K562 (cell line): ENCODE measurements around the gene KYAT1. TPM values are rescaled to one million over a fixed set of nuclear protein-coding genes. Genes with fewer than 3 reads are reported as not detected.
A peak's percentile ranks its signal among the peaks of the same experiment; 100 is the strongest.

Experiments
- ATAC-seq: fragments of 200-7000 bp; cut with Tn5 transposase; 3 replicates; pipeline ENCODE4 v1.9.1; 2020; ENCODE audit warnings: moderate library complexity
- BruUV-seq: library from RNA; stranded (reverse); fragments of 400-500 nt; replicated peaks from 2 replicates; lab custom pipeline; 2021; lab: Mats Ljungman, UMichigan
- CTCF ChIA-PET: fragments of 300-600 bp; formaldehyde crosslinking; extraction: SDS; loops from one replicate; lab custom pipeline; 2021; ENCODE audit warnings: low intra/inter-chr PET ratio; lab: Yijun Ruan, JAX
- POLR2A ChIA-PET: fragments of 300-600, 350-650 bp; sonication (Branson Sonifier 250); formaldehyde crosslinking; extraction: SDS; loops from one replicate; lab custom pipeline; 2021; ENCODE audit warnings: antibody characterized with exemption, inconsistent platforms; lab: Yijun Ruan, JAX
- DNase-seq, 4 experiments: peaks; one replicate each; pipeline versions ENCODE4 v3.0.0 to v3.0.0-alpha.2; 2011 to 2018; ENCODE audit warnings: low spot score in 3 of 4, mixed read lengths in 3 of 4; ENCODE audit errors: extremely low read depth in 1 of 4
- FAIRE-seq: peaks from 2 replicates; lab custom pipeline; 2011; peaks lifted over from hg19 to GRCh38; lab: Jason Lieb, UNC
- H2AFZ ChIP-seq: 2 replicates; pipeline ENCODE4 v1.6.0; 2011; ENCODE audit warnings: low read depth, low read length, control low read depth, inconsistent platforms
- H3K27ac ChIP-seq: fragments of 200-600 bp; 3 replicates; pipeline ENCODE4 v1.8.0; 2011; ENCODE audit warnings: low read depth, mild to moderate bottlenecking, control low read depth, inconsistent platforms, low read length, moderate library complexity, mixed read lengths; ENCODE audit errors: extremely low read depth
- H3K27me3 ChIP-seq, 2 experiments: fragments of 300-600 bp in 1 of 2; 2 replicates in 1 of 2; 3 replicates in 1 of 2; pipeline versions ENCODE4 v1.6.0 to v1.8.0; 2011; ENCODE audit warnings: inconsistent platforms in 2 of 2, low read length in 2 of 2, mild to moderate bottlenecking in 1 of 2, mixed read lengths in 1 of 2, moderate library complexity in 1 of 2; ENCODE audit not compliant: control insufficient read depth in 2 of 2, insufficient read depth in 2 of 2
- H3K36me3 ChIP-seq: fragments of 300-600 bp; 3 replicates; pipeline ENCODE4 v1.8.0; 2011; ENCODE audit warnings: mild to moderate bottlenecking, low read length, inconsistent platforms; ENCODE audit not compliant: control insufficient read depth, insufficient read depth
- H3K4me1 ChIP-seq, 2 experiments: fragments of 200-600 bp in 1 of 2; replicated peaks in 1 of 2; 2 replicates in 1 of 2; 3 replicates in 1 of 2; pipeline versions ENCODE4 v1.5.1 to v1.8.0; 2011; ENCODE audit warnings: inconsistent platforms in 2 of 2, low read length in 2 of 2, mild to moderate bottlenecking in 1 of 2, mixed read lengths in 1 of 2, moderate library complexity in 1 of 2; ENCODE audit not compliant: control insufficient read depth in 2 of 2, insufficient read depth in 2 of 2
- H3K4me2 ChIP-seq: 2 replicates; pipeline ENCODE4 v1.6.1; 2011; ENCODE audit warnings: low read length, control low read depth, inconsistent platforms, mixed read lengths; ENCODE audit not compliant: insufficient read depth
- H3K4me3 ChIP-seq: fragments of 200-600 bp; sonication (generic), shearing (Covaris generic); 2 replicates; pipeline ENCODE4 v1.5.1; 2016; ENCODE audit warnings: control low read depth, inconsistent platforms
- H3K79me2 ChIP-seq: fragments of 200-600 bp; 3 replicates; pipeline ENCODE4 v1.8.0; 2011; ENCODE audit warnings: low read length, inconsistent platforms; ENCODE audit not compliant: control insufficient read depth, insufficient read depth
- H3K9ac ChIP-seq, 2 experiments: 2 replicates each; pipeline versions ENCODE4 v1.6.0 to v1.6.1; 2011; ENCODE audit warnings: low read depth in 2 of 2, low read length in 2 of 2, control low read depth in 1 of 2, inconsistent platforms in 1 of 2, mild to moderate bottlenecking in 1 of 2, mixed read lengths in 1 of 2; ENCODE audit not compliant: insufficient read depth in 1 of 2
- H3K9me1 ChIP-seq: one replicate; pipeline ENCODE4 v1.6.0; 2011; ENCODE audit warnings: inconsistent platforms, mild to moderate bottlenecking, low read length, moderate library complexity; ENCODE audit not compliant: control insufficient read depth, insufficient read depth
- H3K9me3 ChIP-seq: replicated peaks from 2 replicates; pipeline ENCODE4 v1.5.1; 2011; ENCODE audit warnings: low read depth, low read length, inconsistent platforms; ENCODE audit not compliant: control insufficient read depth, insufficient read depth
- H4K20me1 ChIP-seq: replicated peaks from 2 replicates; pipeline ENCODE4 v1.6.1; 2011; ENCODE audit warnings: low read length, inconsistent platforms, mixed read lengths; ENCODE audit not compliant: control insufficient read depth, insufficient read depth
- CCNT2 ChIP-seq: IDR thresholded peaks from 2 replicates; pipeline ENCODE4 v1.6.1; 2011; ENCODE audit warnings: borderline replicate concordance, low read depth, mild to moderate bottlenecking, moderate library complexity, mixed read lengths, low read length; ENCODE audit not compliant: insufficient read length; ENCODE audit errors: extremely low read depth
- CHD2 ChIP-seq: IDR thresholded peaks from 2 replicates; pipeline ENCODE4 v1.6.1; 2011; ENCODE audit warnings: low read depth, low read length
- CTBP1 ChIP-seq: fragments of 450-650 bp; IDR thresholded peaks from 2 replicates; pipeline ENCODE4 v1.6.1; 2016; ENCODE audit warnings: borderline replicate concordance
- ELF2 ChIP-seq: fragments of 250-450 bp; sonication (Bioruptor Pico); IDR thresholded peaks from 2 replicates; pipeline ENCODE4 v1.5.0; 2021; ENCODE audit warnings: mild to moderate bottlenecking
- FOSL1 ChIP-seq: fragments of 200-800 bp; sonication (Bioruptor generic); conservative IDR thresholded peaks from 2 replicates; pipeline ENCODE4 v1.6.1; 2016; ENCODE audit warnings: missing genetic modification characterization, missing compliant biosample characterization
- GABPA ChIP-seq: fragments of 200-800 bp; sonication (Bioruptor generic); conservative IDR thresholded peaks from 2 replicates; pipeline ENCODE4 v1.6.1; 2016; ENCODE audit warnings: low read depth, missing genetic modification characterization, missing compliant biosample characterization
- GATA2 ChIP-seq: sonication (generic); formaldehyde crosslinking; IDR thresholded peaks from 2 replicates; pipeline ENCODE4 v1.4.0; 2020; ENCODE audit warnings: mild to moderate bottlenecking, missing genetic modification reagents
- RAD51 ChIP-seq: fragments of 450-650 bp; IDR thresholded peaks from 2 replicates; pipeline ENCODE4 v1.7.1; 2016; ENCODE audit warnings: low read depth, mild to moderate bottlenecking, borderline replicate concordance
- SOX6 ChIP-seq: fragments of 450-650 bp; IDR thresholded peaks from 2 replicates; pipeline ENCODE4 v1.6.1; 2014; ENCODE audit warnings: mild to moderate bottlenecking
- ZFX ChIP-seq: sonication (generic); formaldehyde crosslinking; IDR thresholded peaks from 2 replicates; pipeline ENCODE4 v1.8.0; 2022; ENCODE audit warnings: mild to moderate bottlenecking, missing genetic modification reagents, moderate library complexity
- WGBS: fragments of 100-300 bp; shearing (Covaris generic); methylation state at CpG from one replicate; pipeline ENCODE4 v1.1.6; 2016; ENCODE audit warnings: low coverage, mixed read lengths; ENCODE audit not compliant: insufficient coverage; ENCODE audit errors: missing lambda C conversion rate; 5-methylcytosine and 5-hydroxymethylcytosine counted together
- in situ Hi-C: fragments of 300-500 bp; cut with MboI; formaldehyde crosslinking; loops from 4 replicates; pipeline ENCODE4 v1.15.0; 2018; ENCODE audit warnings: inconsistent platforms, mixed read lengths
- intact Hi-C: fragments of 100-400 bp; cut with micrococcal nuclease; formaldehyde crosslinking; loops from 2 replicates; pipeline ENCODE4 v1.14.2; 2022
- polyA plus RNA-seq, 8 experiments: library from polyadenylated mRNA; depleted of rRNA in 4 of 8; stranded (reverse) in 5 of 8; unstranded in 3 of 8; fragments of >200 nt; fragmentation: Nextera tagmentation in 2 of 8; fragmentation: Illumina TruSeq in 1 of 8; extraction: Ambion mirVana in 2 of 8; extraction: Trizol in 1 of 8; gene quantifications; 2 replicates each; pipeline versions ENCODE4 v1.2.1 to v1.2.3, GENCODE V29; 2011 to 2014; ENCODE audit warnings: inconsistent platforms in 1 of 8, missing spikeins in 1 of 8
- total RNA-seq, 7 experiments: library from RNA; depleted of rRNA in 6 of 7; stranded (reverse); fragments of >200 nt in 6 of 7; fragmentation: Illumina TruSeq in 2 of 7; extraction: Trizol in 2 of 7; gene quantifications; 2 replicates each; pipeline versions ENCODE4 v1.2.1 to v1.2.3, GENCODE V29; 2011 to 2021; ENCODE audit warnings: low replicate concordance in 1 of 7
- TF ChIP-seq, protein P1 (sequence below): fragments of 200-600 bp; sonication (generic); IDR thresholded peaks from one replicate; pipeline ENCODE4 v1.6.1; 2012; ENCODE audit warnings: mild to moderate bottlenecking, low read depth, low read length, inconsistent platforms

KYAT1 gene
- total and polyA plus RNA-seq, 9 of the 15 experiments (the other 6 are each of a cell fraction or from before 2014, with no cell fraction given): 6.4 to 16.8 (median 11.1) TPM

DNA sequence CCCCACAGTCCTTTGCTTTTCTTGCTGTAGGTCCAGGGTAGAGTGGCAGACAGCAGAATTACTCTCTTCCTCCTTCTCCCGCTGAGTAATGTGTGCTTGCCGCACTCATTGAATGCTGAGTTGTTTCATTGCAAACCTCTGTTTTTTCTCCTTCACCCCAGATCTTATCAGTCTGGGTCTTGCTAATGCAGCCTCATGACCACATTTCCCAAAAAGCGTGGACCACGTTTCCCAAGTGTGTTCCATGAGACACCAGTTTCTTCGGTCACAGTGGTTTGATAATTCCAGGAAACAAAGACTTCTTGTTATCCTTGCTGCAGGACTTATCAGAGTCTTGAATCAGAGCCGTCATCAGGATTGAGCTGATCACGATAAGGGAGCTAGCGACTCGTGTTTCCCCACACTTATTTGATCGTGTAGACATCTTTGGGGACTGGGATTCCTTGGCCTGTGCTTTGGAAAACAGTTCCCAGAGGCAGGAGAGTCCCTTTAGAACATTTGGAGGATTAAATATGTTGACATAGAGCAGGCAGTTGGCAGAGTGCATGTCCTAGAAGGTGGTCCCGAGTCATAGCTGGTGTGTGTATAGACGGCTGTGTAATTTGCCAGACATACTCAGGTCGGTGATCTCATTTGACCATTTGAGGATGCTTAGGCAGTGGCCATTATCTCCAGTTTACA is 4.6 kb upstream of the KYAT1 start:
- Histone ChIP-seq H3K79me2 (peaks cover 46% of the 10 kb centered on the region), H3K4me3 (no peak overlapping the region), H3K9ac (no peak overlapping the region; a peak in 1 of 4 replicates), H3K27me3 (no peaks in the 10 kb centered on the region), H4K20me1 (peaks cover 3% of the 10 kb centered on the region; the same call in 1 of the 2 replicates), H2AFZ (no peak overlapping the region), H3K36me3 (peaks cover 49% of the 10 kb centered on the region; the same call in 2 of the 3 replicates), H3K4me2 (no peak overlapping the region; the same call in 1 of the 2 replicates), H3K4me1 (peaks cover 21 to 26% of the 10 kb centered on the region in 2 experiments), H3K27ac (no peak overlapping the region; the same call in 2 of the 3 replicates), H3K9me3 (no peaks in the 10 kb centered on the region), H3K9me1 (peaks cover 10% of the 10 kb centered on the region)
- intact Hi-C loops: no loop called here
- no TSS peak for BruUV-seq
- POLR2A ChIA-PET: interaction anchor here (0.5 to 1.0 kb wide), 3 partner anchors 9 to 955 kb away, joined by 3 to 4 read pairs (median 4); no protein-coding TSS in a partner anchor
- DNase-seq: peak in 1 of 4 experiments; percentile 34
- no peak for ATAC-seq
- peak; percentile 42 for FAIRE-seq
- 18% methylated on average over 13 of the region's 13 CpGs for WGBS
- CTCF ChIA-PET: no interaction called here
- in situ Hi-C loops: no loop called here
- peak; percentile 49 for TF ChIP-seq FOSL1 (tag)
- TF ChIP-seq ZFX: no peak
- TF ChIP-seq RAD51: 0 out of 2 replicates have a peak, but pooled peaks have one; percentile 11
- no peak for TF ChIP-seq CHD2
- TF ChIP-seq CTBP1: peak; percentile 48; the same call in 1 of the 2 replicates
- TF ChIP-seq SOX6: peak; percentile 43; the same call in 1 of the 2 replicates
- TF ChIP-seq ELF2 (CRISPR knock-in tag): 0 out of 2 replicates have a peak, but pooled peaks have one; percentile 30
- TF ChIP-seq CCNT2: no peak
- TF ChIP-seq GATA2 (CRISPR knock-in tag): peak; percentile 47; the same call in 1 of the 2 replicates
- TF ChIP-seq, protein P1, sequence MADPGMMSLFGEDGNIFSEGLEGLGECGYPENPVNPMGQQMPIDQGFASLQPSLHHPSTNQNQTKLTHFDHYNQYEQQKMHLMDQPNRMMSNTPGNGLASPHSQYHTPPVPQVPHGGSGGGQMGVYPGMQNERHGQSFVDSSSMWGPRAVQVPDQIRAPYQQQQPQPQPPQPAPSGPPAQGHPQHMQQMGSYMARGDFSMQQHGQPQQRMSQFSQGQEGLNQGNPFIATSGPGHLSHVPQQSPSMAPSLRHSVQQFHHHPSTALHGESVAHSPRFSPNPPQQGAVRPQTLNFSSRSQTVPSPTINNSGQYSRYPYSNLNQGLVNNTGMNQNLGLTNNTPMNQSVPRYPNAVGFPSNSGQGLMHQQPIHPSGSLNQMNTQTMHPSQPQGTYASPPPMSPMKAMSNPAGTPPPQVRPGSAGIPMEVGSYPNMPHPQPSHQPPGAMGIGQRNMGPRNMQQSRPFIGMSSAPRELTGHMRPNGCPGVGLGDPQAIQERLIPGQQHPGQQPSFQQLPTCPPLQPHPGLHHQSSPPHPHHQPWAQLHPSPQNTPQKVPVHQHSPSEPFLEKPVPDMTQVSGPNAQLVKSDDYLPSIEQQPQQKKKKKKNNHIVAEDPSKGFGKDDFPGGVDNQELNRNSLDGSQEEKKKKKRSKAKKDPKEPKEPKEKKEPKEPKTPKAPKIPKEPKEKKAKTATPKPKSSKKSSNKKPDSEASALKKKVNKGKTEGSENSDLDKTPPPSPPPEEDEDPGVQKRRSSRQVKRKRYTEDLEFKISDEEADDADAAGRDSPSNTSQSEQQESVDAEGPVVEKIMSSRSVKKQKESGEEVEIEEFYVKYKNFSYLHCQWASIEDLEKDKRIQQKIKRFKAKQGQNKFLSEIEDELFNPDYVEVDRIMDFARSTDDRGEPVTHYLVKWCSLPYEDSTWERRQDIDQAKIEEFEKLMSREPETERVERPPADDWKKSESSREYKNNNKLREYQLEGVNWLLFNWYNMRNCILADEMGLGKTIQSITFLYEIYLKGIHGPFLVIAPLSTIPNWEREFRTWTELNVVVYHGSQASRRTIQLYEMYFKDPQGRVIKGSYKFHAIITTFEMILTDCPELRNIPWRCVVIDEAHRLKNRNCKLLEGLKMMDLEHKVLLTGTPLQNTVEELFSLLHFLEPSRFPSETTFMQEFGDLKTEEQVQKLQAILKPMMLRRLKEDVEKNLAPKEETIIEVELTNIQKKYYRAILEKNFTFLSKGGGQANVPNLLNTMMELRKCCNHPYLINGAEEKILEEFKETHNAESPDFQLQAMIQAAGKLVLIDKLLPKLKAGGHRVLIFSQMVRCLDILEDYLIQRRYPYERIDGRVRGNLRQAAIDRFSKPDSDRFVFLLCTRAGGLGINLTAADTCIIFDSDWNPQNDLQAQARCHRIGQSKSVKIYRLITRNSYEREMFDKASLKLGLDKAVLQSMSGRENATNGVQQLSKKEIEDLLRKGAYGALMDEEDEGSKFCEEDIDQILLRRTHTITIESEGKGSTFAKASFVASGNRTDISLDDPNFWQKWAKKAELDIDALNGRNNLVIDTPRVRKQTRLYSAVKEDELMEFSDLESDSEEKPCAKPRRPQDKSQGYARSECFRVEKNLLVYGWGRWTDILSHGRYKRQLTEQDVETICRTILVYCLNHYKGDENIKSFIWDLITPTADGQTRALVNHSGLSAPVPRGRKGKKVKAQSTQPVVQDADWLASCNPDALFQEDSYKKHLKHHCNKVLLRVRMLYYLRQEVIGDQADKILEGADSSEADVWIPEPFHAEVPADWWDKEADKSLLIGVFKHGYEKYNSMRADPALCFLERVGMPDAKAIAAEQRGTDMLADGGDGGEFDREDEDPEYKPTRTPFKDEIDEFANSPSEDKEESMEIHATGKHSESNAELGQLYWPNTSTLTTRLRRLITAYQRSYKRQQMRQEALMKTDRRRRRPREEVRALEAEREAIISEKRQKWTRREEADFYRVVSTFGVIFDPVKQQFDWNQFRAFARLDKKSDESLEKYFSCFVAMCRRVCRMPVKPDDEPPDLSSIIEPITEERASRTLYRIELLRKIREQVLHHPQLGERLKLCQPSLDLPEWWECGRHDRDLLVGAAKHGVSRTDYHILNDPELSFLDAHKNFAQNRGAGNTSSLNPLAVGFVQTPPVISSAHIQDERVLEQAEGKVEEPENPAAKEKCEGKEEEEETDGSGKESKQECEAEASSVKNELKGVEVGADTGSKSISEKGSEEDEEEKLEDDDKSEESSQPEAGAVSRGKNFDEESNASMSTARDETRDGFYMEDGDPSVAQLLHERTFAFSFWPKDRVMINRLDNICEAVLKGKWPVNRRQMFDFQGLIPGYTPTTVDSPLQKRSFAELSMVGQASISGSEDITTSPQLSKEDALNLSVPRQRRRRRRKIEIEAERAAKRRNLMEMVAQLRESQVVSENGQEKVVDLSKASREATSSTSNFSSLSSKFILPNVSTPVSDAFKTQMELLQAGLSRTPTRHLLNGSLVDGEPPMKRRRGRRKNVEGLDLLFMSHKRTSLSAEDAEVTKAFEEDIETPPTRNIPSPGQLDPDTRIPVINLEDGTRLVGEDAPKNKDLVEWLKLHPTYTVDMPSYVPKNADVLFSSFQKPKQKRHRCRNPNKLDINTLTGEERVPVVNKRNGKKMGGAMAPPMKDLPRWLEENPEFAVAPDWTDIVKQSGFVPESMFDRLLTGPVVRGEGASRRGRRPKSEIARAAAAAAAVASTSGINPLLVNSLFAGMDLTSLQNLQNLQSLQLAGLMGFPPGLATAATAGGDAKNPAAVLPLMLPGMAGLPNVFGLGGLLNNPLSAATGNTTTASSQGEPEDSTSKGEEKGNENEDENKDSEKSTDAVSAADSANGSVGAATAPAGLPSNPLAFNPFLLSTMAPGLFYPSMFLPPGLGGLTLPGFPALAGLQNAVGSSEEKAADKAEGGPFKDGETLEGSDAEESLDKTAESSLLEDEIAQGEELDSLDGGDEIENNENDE: no peak
- 0 out of 2 replicates have a peak, but pooled peaks have one; percentile 31 for TF ChIP-seq GABPA (tag)
